IPS DF 19.7 (cell line): ENCODE measurements around the gene CDR2.
"Not testable (repeated sequence)": the region's sequence is repeated elsewhere in the genome, so short reads cannot be mapped to it uniquely, and the experiment has no call there.

Experiments used
- DNase-seq: peaks from one replicate; pipeline ENCODE4 v3.0.0-alpha.2; 2013; ENCODE audit warnings: low read depth, low spot score

Gene CDR2

DNA sequence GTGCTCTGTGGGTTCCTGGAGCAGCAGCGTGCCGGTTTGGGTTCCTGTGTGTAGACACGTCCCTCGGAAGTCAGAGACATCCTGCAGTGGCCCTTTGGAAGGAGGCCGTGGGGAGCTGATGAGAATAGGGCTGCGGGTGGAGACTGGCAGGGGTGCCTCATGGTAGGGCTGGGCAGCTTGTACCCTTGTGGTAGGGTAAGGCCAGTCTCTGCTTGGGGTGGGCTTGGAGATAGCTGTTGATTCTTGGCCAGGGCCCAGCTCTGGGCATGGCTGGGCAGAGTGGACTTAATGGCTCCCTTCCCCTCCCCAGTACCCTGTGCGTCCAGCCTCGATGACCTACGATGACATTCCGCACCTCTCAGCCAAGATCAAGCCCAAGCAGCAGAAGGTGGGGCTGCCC is 66.6 kb downstream of the CDR2 start:
- no peak for DNase-seq

DNA sequence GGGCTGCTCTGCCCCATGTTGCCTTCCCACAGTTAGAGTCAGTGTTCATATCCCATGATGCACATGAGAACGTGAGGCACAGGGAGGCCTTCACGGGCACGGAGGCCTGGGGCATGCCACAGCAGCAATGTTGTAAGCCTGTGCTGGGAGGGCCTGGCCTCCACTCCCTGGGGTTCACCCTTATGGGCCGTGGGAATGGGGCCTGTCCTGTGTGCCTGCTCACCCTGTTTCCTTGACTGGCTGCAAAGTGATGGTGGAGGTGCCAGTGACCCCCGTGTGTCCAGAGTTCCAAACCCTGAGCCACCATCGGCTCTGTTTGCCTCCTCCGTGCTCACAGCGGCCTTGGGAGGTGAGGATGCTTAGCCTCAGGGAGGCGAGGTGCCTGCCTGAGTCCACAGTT is 67.6 kb downstream of the CDR2 start:
- DNase-seq: no peak

DNA sequence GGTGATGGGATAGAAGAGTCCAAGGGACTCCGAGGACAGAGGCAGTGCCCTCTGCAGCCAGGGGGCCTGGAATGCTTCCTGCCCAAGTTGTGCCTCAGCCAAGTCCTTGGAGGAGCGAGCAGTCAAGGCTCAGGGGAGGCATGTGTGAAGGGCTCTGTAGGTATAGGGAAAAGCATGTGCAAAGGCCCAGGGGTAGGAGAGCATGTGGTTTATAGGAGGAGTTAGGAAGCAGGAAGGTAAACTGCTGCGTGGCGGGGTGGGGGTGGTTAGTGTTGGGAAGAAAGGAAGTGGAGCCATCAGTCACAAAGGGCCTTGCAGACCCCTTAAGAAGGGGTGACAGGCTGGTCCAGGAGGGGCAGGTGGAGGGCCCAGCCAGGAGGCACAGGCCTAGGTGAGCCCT is 70.0 kb downstream of the CDR2 start:
- DNase-seq: no peak

DNA sequence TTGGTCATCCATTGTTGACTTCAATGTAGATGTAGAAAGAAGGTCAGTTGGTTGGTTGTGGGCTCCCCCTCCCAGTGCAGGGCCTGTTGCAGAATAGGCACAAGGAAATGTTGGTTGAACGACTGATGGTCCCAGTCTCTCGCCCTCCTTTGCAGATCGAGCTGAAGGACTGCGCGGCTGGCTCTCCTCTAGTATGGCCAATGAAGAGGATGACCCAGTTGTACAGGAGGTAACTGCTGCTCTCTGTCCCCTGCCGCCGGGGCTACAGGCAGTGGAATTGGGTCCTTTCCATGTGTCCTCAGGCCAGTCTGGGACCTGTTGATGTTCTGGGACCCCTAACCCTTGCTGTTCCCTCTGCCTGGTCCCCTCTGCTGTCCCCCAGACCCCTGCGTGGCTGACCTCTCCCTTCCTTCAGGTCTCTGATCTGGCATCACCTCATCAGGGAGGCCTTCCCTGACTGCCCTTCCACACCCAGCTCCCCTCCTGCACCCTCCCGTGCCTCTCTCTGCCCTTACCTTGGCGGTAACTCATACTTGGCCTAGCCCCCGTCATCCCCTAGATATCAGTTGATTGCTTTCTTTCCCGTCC is 71.5 kb downstream of the CDR2 start:
- no peak for DNase-seq

DNA sequence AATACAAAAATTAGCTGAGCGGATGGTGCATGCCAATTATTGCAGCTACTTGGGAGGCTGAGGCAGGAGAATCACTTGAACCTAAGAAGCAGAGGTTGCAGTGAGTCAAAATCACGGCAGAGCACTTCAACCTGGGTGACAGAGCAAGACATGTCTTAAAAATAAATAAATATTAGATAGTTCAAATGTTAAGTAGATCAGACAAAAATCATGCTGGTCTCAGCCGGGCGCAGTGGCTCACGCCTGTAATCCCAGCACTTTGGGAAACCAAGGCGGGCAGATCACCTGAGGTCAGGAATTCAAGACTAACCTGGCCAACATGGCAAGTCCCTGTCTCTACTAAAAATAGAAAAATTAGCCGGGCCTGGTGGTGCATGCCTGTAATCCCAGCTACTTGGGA is 73.0 kb downstream of the CDR2 start:
- DNase-seq: not testable (repeated sequence)

DNA sequence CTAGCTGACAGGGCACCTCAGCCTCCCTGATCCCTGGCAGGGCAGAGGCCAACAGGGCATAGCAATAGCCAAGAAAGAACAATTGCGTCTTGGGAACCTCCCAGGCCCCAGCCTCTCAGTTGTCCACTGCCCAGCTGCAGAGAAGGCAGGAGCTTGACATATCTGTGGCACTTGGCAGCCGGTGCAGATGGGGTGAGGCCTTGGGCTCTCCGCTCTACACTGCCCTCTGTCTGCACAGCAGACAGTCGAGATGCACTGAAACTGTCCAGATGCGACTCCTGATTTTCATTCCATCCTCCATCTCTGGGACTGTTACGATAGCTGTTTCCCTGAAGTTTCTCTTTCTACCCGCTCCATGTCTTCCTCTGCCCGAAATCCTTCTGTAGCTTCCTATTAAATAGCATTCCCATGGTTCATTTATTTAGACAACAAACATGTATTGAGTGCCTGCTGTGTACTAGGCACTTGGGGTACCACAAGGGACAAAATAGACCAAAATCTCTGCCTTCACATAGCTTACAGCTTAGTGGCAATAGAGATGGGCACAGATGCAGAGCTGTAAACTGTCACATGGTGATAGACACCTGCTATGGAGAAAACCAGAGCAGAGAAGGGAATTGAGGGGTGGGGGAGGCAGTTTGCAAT is 73.9 kb downstream of the CDR2 start:
- no peak for DNase-seq

DNA sequence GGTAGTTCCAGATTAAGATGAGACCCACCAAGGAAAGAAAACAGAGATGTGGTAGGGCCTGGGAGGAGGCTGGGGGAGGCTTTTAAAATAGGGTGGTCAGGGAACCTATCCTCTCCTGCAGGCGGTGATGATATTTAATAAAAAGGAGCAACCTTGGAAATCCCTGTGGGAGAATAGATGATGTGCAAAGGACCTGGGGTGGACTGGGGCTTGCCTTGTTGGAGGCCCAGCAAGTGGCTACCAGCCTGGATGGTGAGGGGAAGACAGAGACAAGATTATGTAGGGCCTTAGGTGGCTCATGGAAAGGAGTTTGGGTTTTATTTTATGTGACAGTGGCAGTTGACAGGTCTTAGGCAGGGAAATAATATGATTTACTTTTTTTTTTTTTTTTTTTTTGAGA is 75.4 kb downstream of the CDR2 start:
- DNase-seq: no peak

DNA sequence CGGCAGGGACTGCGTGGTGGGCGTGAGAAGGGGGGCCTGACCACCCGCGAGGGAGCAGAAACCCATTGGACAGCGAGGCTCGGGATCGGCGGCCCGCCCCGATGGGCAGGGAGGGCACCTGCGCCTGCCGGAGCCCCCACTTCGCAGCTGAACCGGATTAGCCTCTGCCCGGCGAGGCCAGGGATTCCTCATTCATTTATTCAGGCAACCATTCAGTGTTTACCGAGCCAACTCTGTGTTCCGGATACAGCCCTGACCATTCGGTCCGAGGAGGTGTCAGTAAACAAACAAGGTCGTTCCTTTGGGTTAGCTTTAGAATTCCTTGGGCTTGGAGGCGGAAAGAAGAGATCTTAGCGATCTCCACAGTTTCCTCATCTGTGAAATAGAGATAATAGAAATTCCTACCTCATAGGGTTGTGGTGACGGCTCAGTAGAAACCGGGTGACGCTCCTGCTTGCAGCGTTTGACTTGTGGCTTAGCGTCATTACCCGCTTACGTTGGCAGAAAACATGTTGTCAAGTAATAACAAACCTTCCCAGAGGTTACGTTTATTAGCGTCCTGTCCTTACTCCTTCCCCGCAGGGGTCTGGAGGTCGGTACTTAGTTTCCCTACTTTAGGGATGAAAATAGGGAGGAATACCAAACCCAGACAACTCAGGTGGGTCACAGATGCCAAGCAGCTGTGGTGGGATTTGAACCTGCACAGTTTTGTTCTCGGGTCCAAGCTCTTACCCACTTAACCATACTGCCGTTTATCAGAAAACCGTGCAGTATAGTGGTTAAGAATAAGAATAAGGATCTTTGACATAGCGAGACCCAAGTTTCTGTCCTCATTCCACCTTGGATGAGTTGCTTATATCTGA is 76.3 kb downstream of the CDR2 start:
- DNase-seq: peak; percentile 71

DNA sequence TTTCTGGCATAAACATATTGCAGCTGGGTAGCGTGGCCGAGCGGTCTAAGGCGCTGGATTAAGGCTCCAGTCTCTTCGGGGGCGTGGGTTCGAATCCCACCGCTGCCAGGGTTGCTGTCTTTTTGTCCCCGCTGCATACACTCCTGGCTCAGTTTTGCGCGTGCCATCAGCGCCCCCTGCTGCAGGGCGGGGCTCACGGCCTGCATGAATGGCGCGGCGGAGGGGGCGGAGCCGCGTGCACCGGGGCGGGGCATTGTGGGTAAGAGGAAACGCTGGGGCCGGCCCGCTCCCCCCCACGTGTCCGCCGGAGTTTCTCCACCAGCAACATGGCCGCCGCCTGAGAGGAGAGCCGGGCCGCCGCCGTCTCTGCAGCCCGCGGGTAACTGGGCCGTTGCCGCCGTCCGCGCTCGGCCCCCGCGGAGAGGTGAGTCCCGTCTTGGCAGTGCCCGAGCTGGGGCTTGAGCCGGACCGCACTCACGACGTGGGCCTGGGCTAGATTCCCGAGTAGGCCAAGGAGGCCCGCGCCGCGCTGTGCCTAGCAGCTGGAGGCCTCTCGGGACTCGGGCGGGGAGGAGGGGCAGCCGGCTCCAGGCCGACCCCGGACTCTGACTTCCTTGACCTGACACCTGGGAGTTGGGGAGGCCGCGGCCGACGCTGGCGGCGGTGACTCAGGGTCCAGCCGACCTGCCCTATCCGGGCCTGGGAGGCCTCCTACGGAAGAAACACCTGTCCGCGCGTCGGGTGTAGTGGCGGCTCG is 77.1 kb downstream of the CDR2 start, which contains the start of gene POLR3E:
TSS of gene POLR3E (plus strand) at position 296 of the 757 bp plus-strand sequence. CDS start 5,560 bp downstream, outside the sequence.
- peak; percentile 52 for DNase-seq

DNA sequence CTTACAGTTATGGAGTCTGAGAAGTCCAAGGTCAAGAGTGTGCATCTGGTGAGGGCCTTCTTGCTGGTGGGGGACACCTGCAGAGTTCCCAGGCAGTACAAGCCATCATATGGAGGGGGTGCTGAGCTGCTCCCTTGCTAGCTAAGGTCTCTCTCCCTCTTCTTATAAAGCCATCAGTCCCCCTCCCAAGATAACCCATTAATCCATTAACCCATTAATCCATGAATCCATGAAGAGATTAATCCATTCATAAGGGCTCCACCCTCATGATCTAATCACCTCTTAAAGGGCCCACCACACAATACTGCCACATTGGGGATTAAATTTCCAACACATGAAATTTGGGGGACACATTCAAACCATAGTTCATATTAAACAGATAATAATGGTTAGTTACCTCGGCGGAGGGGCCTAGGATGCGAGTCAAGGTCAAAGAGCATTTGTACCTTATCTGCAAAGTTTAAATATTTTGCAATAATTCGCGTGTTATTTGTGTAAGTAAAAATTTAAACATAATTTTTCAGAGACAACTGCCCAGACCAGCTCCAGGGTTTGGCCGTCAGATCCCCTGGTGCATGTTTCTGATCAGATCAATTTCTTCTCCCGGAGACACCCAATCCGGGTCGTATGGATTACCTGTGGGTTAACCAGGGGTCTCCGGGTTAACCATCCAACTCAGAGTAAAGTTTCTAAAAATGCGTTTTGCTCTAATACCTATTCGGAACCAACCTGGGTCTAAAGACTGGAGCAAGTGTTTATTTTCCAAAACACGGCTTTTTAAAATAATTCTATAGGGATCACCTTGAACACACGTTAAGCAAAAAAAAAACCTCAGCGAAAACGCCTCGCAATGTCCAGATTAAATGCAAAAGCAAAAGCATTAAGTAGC is 78.0 kb downstream of the CDR2 start:
- DNase-seq: no peak
